GM19025 (cell line): ENCODE data around the gene HABP4.

Source experiments
- ATAC-seq: cut with Tn5 transposase; IDR thresholded peaks from one replicate; pipeline ENCODE4 v1.9.1; 2021; ENCODE audit warnings: mild to moderate bottlenecking, low read depth, moderate library complexity; ENCODE audit not compliant: unreplicated experiment

The HABP4 gene

DNA sequence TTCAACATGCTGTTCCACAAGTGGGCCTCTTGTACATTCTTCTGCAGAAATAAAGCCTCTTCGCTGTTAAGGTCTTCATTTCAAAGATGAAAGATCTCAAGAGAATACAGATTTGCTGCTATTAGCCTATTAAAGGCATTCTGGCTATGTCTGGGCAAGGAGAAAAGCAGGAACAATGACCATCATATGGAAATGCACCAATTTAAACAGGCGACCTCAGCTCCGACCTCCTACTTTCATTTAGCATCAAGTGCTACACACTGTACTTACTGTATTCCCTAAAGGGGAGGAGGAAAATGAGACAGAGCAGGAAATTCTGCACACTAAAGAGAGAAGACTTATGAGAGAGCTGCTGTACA is 64.8 kb downstream of the HABP4 start:
- ATAC-seq = no peak

DNA sequence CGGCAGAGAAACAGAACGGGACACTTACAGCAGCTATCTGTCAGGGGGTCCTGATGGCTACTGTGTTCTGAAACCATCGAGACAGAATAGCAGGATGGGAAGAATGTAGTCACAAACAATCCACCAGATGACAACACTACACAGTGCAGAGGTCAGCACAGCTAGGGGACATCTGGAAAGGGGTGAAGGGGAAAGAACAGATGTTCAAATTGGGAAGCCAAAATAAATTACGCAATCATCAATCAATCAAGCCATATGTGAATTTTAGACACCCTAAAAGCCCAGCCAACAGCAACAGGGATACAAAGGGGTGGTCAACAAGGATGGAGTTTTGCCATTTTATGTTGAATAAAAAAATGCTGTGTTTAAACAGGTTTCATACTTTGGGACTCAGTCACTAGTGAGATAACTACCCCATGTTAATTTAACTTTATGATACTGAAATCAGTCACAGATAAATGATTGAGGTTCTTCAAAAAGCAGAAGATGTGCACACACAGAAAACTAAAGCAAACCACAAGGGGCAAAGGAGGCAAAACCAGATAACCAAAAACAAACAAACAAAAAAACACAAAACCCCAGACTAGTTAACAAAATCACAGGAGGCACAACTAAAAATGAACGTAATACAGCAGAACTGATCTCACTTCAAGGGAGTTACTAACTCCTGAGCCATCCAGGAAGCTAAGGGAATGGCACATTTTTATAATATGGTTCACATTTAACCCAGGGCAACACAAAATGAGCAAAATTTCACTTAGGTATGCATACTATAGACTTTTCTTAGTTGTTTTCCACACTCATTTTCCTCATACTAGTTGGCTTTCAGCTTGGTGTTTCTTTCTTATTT is 65.9 kb downstream of the HABP4 start:
- ATAC-seq = no peak

DNA sequence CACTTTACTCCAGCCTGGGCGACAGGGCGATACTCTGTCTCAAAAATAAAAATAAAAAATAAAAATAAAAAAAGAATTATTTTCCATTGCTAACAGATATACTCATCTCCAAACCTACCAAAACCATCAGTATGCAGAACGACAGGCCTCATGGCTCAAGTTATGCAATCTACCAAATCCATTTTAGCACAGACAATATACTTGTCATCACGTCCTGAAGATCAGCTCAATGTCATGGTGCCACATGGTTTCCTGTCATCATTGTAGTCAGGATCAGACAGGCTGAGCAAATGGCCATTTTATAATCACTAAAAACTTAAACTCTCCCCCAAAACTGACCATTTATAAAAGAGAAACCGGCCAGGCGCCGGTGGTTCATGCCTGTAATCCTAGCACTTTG is 69.1 kb downstream of the HABP4 start:
- no peak for ATAC-seq

DNA sequence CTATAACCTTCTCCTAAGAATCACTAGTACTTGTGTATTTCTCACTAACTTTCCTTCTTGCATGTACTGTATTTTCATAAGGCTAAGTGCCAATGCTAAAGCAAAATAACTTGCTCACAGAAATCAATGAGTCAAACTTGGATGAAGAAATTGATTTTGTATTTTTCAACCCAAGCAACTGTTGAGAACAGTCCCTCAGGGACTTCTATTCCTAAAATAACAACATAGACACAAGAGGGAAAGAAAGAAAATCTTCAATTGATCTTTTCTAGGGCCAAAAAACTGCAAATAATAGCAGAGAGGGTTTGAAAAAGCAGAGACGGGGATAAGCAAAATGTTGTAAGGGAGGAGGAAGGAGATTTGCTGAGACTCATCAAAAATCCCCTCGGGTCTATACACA is 69.8 kb downstream of the HABP4 start:
- no peak for ATAC-seq

DNA sequence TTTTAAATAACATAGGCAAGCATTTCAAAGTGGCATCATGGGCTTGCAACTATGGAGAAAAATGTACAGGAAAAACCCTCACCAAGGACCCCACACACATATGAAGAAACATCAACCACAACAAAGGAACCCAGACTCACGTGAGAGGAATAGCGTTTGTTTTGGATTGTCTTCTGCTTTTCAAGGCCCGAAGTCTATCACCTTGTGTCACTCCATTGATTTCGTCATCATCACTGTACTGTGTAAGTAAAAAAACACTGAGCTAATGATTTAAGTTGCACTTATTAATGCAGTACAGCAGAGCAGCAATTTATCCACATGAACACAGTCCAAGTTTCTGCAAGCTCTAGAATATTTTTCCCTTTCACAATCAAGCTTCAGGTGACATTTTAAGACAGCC is 72.4 kb downstream of the HABP4 start:
- no peak for ATAC-seq

DNA sequence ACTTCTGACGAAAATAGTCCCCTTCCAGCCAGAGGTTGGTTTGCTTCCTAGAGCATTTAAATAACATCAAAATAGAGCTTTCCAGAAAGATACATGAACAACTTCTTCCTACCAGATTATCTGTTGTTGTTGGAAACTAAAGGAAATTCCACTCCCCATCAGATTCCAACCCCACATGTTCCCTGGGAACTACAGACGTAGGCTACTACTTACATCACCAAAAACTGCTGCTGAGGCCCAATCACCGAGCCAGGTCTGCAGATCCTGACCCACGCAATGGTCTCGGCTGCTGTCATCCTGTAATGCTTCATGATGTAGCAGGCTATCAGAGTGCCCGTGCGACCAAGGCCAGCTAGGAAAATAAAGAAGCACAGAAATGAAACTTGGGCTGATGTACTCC is 73.4 kb downstream of the HABP4 start:
- no peak for ATAC-seq

DNA sequence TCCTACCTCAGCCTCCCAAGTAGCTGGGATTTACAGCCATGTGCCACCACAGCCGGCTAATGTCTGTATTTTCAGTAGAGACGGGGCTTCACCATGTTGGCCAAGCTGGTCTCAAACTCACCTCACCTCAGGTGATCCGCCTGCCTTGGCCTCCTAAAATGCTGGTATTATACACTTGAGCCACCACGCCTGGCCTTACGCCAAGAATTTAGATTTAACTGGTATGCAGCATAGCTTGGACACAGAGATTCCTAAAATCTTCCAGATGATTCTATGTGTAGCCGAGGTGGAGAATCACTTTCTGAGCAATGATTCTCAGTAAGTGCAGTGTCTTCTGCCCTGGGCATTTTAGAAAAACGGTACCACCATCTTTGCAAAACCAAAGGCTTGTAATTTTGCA is 74.1 kb downstream of the HABP4 start:
- ATAC-seq = no peak

DNA sequence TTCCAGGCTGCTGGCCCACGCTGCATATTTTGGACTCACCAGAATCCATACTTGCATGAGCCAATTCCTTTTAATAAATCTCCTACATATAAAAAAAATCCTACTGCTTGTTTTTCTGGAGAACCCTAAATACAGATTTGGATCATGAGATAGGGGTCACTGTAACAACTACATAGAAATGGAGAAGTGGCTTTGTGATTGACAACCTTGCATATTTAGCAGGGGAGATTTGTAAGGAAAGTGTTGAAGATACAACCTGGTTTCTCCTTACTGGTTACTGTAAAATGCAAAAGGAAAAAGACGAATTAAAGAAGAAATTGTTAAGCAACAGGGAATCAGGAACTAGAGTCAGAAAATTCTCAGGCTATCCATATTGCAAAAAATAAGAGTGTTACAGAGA is 74.8 kb downstream of the HABP4 start:
- no peak for ATAC-seq

DNA sequence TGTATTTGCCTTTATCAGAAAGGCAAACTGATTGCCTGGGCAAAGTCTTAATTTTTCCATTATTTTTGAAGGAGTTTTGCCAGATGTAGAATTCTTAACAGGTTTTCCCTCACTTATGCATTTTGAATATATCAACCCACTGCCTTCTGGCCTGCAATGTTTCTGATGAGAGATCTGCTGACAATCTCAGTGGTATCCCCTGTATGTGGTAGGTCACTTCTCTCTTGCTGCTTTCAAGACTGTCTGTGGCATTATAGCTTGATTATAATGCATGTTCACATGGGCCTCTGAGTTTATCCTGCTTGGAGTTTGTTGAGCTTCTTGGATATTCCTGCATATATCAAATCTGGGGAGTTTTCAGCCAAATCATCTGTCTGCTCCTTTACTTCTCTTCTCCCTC is 82.2 kb downstream of the HABP4 start:
- no peak for ATAC-seq

DNA sequence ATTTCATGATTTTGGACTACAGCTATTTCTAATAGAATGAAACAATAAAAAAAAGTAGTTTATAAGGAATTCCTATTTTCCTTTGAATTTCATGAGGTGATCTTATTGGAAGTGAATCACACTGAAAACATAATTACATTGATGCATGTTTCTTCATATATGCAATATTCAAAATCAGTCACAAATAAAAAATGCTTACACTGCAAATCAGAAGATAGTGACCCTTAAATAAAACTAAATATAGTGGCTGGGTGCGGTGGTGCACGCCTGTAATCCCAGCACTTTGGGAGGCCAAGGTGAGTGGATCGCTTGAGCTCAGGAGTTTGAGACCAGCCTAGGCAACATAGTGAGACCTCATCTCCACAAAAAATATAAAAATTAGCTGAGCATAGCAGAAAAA is 90.1 kb downstream of the HABP4 start:
- no peak for ATAC-seq
